Measurements from ENCODE around the gene TTC27.
"Not testable (repeated sequence)": the region's sequence is repeated elsewhere in the genome, so short reads cannot be mapped to it uniquely, and the experiment has no call there.

The TTC27 gene

DNA sequence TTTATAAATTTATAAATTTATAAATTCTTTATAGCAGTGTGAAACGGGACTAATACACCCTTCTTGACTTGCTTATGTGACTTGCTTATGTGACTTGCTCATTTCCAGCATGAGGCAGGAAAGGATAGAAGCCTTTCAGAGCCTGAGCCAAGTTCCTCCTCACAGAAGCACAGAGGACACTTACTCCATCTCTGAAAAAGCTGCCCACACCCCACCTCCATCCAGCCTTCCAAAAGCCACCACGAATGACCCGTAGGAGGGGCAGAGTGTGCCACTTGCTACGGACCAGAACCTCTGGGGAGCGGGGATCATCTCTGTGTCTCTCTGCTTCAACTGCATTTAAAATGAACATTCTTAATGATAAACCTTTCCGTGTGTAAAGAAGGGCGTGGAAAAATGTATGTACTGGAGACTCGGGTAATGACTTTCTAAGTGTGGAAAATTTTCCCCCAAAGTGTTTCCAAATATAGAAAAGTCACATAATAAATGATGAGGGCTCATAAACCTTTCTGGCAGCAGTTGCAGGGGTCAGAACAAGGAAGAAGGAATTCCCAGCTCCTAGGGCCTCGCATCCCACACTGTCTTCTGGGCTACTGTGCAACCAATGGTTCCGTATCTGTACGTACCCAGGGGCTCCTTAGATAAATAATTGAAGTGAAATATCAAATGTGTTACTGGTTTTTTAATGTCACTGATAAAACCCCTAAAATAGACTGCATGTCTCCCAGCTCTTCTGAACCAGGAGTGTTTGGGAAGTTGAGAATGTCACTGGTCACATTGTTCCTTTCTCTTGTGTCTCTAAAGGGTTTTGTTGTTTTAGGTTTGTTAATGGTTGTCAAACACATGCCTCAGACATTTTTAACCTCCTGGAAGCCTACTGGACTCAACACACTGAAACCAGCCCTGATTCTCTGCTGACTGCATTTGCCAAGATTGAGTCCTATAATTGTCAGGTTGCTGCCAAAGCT is 214.4 kb downstream of the TTC27 start:
- H3K27ac ChIP-seq = no peak overlapping the region
- TF ChIP-seq, protein P1, sequence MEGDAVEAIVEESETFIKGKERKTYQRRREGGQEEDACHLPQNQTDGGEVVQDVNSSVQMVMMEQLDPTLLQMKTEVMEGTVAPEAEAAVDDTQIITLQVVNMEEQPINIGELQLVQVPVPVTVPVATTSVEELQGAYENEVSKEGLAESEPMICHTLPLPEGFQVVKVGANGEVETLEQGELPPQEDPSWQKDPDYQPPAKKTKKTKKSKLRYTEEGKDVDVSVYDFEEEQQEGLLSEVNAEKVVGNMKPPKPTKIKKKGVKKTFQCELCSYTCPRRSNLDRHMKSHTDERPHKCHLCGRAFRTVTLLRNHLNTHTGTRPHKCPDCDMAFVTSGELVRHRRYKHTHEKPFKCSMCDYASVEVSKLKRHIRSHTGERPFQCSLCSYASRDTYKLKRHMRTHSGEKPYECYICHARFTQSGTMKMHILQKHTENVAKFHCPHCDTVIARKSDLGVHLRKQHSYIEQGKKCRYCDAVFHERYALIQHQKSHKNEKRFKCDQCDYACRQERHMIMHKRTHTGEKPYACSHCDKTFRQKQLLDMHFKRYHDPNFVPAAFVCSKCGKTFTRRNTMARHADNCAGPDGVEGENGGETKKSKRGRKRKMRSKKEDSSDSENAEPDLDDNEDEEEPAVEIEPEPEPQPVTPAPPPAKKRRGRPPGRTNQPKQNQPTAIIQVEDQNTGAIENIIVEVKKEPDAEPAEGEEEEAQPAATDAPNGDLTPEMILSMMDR (conservative IDR thresholded peaks at IDR 0.05) = no peak

DNA sequence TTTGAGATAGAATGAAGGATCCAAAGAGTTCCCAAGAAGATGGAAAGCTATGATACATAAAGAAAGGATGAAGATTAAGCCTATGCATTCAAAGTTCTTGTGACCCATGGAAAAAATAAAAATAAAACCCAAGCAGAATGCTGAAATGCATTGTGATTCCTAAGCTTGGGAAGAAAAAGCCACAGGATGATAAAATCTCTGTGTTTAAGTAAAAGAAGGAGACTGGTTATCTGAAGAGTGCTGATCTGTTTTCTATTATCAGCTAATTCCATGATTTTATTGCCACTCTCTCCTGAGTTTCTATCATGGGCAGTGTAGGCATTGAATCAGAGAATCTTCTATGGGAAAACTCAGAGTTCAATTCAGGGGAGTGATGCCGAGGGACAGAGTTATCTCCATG is 215.8 kb downstream of the TTC27 start:
- TF ChIP-seq, protein P1 (conservative IDR thresholded peaks at IDR 0.05) = no peak
- H3K27ac ChIP-seq = no peak overlapping the region

DNA sequence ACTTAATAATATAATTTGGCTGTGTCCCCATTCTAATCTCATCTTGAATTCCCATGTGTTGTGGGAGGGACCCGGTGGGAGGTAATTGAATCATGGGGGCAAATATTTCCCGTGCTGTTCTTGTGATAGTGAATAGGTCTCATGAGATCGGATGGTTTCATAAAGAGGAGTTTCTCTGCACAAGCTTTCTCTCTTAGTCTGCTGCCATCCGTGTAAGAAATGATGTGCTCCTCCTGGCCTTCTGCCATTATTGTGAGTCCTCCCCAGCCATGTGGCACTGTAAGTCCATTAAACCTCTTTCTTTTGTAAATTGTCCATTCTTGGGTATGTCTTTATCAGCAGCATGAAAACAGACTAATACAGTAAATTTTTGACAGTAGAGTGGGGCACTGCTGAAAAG is 216.4 kb downstream of the TTC27 start:
- H3K27ac ChIP-seq = no peak overlapping the region

DNA sequence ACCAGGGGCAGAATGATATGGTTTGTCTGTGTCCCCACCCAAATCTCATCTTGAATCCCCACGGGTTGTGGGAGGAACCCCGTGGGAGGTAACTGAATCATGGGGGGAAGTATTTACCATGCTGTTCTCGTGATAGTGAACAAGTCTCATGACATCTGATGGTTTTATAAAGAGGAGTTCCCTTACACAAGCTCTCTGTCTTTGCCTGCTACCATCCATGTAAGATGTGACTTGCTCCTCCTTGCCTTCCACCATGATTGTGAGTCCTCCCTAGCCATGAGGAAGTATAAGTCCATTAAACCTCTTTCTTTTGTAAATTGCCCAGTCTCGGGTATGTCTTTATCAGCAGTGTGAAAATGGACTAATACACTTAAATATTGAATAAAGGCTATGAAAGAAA is 218.4 kb downstream of the TTC27 start:
- H3K27ac ChIP-seq = not testable (repeated sequence)

More for the DNA sequence above, 216.4 kb downstream of the TTC27 start:
- TF ChIP-seq, protein P1 (conservative IDR thresholded peaks at IDR 0.05) = no peak

DNA sequence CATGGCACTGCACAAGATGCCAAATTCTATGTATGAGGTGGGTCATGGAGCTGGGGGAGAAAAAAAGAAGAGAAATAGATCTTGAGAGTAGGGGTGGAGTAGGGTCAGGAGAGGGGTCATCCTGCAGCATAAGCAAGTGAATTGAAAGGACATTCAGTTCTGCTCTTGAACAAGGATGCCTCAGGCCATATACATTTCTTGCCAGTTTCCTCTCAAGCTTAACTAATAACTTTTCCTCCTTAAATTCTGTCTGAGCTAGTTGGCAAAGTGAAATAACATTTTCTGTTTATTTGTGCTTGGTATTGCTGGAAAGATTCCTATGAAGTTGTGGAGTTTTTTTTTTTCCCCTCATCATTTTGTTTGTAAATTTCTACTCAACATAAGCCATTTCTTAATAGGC is 219.9 kb downstream of the TTC27 start:
- TF ChIP-seq, protein P1 (conservative IDR thresholded peaks at IDR 0.05) = no peak
- H3K27ac ChIP-seq = no peak overlapping the region

DNA sequence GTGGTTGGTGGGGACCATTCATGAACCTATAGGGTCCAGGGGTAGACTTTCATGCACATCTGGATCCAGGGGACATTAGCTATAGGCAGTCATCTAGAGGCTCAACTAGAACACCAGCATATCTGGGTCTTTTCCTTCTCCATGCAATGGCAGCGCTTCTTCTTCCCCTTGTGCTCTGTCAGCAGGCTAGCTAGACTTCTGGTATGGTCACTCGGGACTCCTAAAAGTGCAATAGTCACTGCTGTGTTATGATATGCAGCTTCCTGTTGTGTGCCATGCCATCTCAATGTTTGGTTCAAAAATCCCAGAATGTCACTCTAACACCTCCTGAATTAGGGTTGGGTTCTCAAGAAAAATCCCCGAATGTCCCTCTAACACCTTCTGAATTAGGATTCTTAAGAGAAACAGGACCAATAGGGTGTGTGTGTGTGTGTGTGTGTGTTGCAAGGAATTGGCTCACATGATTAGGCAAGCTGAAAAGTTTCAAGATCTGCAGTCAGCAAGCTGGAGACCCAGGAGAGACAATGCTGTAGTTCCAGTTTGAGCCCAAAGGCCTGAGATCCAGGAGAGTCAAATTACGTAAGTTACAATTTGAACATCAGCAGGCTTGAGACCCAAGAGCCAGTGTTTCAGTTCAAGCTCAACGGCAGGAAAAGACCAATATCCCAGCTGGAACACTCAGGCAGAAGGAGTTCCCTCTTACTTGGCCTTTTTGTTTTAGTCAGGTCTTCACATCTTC is 221.8 kb downstream of the TTC27 start:
- TF ChIP-seq, protein P1 (conservative IDR thresholded peaks at IDR 0.05) = no peak
- no peak overlapping the region for H3K27ac ChIP-seq

DNA sequence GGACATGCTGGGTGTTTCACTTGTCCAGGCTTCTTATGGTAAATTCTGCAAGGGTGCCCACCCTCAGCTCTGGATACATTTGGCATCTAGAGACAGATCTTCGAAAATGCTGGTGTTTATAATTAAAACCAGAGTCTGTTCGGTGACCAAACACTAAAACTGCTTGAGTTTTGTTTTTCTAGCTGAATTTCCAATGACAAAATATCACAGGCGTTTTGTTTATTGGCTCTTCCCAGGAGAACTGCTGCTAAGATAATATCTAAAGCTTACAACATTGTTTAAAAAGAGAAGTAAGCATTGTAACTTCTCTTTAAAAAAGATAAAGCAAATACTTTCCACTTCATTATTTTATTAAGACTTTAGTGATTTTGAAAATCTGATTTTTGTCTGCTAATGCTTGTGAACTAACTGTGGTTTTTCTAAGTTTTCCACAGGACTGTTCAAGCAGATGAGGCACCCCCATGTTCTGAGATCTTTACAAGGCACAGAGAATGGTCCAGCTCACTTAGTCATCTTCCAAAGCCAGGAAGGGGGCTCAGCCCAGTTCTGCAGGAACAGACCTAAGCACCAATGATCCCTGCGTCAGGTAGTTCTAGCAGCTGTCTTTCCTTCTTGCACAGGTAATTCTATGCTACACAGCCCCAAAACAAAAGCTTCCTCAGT is 224.1 kb downstream of the TTC27 start:
- TF ChIP-seq, protein P1 (conservative IDR thresholded peaks at IDR 0.05) = no peak
- no peak overlapping the region for H3K27ac ChIP-seq

All from VCaP (cell line).